ENCODE results near the gene SPEN.

The SPEN gene

DNA sequence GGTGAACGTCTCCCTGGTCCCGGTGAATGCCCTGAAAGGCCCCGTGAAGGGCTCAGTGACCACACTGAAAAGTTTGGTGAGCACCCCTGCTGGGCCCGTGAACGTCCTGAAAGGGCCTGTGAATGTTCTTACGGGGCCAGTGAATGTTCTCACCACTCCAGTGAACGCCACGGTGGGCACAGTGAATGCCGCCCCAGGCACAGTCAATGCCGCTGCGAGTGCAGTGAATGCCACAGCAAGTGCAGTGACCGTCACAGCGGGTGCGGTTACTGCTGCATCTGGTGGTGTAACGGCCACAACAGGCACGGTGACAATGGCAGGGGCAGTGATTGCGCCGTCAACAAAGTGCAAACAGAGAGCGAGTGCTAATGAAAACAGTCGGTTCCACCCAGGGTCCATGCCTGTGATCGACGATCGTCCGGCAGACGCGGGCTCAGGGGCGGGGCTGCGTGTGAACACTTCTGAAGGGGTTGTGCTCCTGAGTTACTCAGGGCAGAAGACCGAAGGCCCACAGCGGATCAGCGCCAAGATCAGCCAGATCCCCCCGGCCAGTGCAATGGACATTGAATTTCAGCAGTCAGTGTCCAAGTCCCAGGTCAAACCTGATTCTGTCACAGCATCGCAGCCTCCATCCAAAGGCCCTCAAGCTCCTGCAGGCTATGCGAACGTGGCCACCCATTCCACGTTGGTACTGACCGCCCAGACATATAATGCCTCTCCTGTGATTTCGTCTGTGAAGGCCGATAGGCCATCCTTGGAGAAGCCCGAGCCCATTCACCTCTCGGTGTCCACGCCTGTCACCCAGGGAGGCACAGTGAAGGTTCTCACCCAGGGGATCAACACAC is 86.9 kb downstream of the SPEN start:
- DNase-seq (ENCODE audit: insufficient read length) (no peak), FAIRE-seq (no peak)
- TF ChIP-seq POLR2AphosphoS5 (IDR thresholded peaks at IDR 0.05; ENCODE audit: low read depth, low read length) (no peak), POLR2A (IDR thresholded peaks at IDR 0.05; ENCODE audit: low read depth, low read length) (no peak), TAF1 (IDR thresholded peaks at IDR 0.05; ENCODE audit: borderline replicate concordance, low read depth, low read length) (no peak)

DNA sequence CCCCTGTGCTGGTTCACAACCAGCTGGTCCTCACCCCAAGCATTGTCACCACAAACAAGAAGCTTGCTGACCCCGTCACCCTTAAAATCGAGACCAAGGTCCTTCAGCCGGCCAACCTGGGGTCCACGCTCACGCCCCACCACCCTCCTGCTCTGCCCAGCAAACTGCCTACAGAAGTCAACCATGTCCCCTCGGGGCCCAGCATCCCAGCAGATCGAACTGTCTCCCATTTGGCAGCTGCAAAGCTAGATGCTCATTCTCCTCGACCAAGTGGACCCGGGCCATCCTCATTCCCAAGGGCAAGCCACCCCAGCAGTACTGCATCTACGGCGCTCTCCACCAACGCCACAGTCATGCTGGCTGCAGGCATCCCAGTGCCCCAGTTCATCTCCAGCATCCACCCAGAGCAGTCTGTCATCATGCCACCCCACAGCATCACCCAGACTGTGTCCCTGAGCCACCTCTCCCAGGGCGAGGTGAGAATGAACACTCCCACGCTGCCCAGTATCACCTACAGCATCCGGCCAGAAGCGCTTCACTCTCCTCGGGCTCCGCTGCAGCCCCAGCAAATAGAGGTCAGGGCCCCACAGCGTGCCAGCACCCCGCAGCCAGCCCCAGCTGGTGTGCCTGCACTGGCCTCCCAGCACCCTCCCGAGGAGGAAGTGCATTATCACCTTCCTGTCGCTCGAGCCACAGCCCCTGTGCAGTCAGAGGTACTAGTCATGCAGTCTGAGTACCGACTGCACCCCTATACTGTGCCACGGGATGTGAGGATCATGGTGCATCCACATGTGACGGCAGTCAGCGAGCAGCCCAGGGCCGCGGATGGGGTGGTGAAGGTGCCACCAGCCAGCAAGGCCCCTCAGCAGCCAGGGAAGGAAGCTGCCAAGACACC is 87.8 kb downstream of the SPEN start:
- no peak for DNase-seq (ENCODE audit: insufficient read length)
- FAIRE-seq = no peak
- TF ChIP-seq POLR2AphosphoS5 (IDR thresholded peaks at IDR 0.05; ENCODE audit: low read depth, low read length) (no peak), TAF1 (IDR thresholded peaks at IDR 0.05; ENCODE audit: borderline replicate concordance, low read depth, low read length) (no peak), POLR2A (IDR thresholded peaks at IDR 0.05; ENCODE audit: low read depth, low read length) (no peak)

DNA sequence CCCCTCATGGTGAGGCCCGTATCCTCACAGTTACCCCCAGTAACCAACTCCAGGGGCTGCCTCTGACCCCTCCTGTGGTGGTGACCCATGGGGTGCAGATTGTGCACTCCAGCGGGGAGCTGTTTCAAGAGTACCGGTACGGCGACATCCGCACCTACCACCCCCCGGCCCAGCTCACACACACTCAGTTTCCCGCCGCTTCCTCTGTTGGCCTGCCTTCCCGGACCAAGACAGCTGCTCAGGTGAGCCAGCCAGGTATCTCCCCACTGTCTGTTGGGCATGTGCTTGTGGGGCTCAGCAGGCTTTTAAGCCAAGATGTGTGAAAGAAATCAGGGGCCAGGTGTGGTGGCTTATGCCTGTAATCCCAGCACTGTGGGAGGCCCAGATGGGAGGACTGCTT is 88.5 kb downstream of the SPEN start:
- FAIRE-seq (no peak), DNase-seq (ENCODE audit: insufficient read length) (no peak)
- TF ChIP-seq TAF1 (IDR thresholded peaks at IDR 0.05; ENCODE audit: borderline replicate concordance, low read depth, low read length) (no peak), POLR2AphosphoS5 (IDR thresholded peaks at IDR 0.05; ENCODE audit: low read depth, low read length) (no peak), POLR2A (IDR thresholded peaks at IDR 0.05; ENCODE audit: low read depth, low read length) (no peak)

DNA sequence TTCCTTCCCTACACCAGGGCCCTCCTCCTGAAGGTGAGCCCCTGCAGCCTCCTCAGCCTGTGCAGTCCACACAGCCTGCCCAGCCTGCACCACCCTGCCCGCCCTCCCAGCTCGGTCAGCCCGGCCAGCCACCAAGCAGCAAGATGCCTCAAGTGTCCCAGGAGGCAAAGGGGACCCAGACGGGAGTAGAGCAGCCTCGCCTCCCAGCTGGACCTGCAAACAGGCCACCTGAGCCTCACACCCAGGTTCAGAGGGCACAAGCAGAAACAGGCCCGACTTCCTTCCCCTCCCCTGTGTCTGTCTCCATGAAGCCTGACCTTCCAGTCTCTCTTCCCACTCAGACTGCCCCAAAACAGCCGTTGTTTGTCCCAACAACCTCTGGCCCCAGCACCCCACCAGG is 89.6 kb downstream of the SPEN start:
- FAIRE-seq = no peak
- DNase-seq (ENCODE audit: insufficient read length) = no peak
- TF ChIP-seq POLR2AphosphoS5 (IDR thresholded peaks at IDR 0.05; ENCODE audit: low read depth, low read length) = no peak
- no peak for TF ChIP-seq TAF1 (IDR thresholded peaks at IDR 0.05; ENCODE audit: borderline replicate concordance, low read depth, low read length)
- TF ChIP-seq POLR2A (IDR thresholded peaks at IDR 0.05; ENCODE audit: low read depth, low read length) = no peak

DNA sequence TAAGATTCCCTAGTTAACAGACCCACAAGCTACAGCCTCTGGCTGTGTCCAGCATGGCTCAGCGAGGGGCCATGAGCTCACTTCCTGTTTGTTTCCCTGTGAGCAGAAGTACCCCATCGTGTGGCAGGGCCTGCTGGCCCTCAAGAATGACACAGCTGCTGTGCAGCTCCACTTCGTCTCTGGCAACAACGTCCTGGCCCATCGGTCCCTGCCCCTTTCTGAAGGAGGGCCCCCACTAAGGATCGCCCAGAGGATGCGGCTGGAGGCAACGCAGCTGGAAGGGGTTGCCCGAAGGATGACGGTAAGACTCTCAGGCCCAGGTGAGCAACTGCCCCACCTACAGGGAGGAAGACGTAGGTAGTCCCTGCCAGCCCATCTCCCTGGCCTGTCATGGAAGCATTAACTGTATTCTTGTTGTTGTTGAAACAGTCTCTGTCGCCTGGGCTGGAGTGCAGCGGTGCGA is 90.2 kb downstream of the SPEN start:
- FAIRE-seq (no peak), DNase-seq (ENCODE audit: insufficient read length) (no peak)
- peak; percentile 20; the same call in 1 of the 2 replicates for TF ChIP-seq POLR2AphosphoS5 (IDR thresholded peaks at IDR 0.05; ENCODE audit: low read depth, low read length)
- no peak for TF ChIP-seq TAF1 (IDR thresholded peaks at IDR 0.05; ENCODE audit: borderline replicate concordance, low read depth, low read length)

DNA sequence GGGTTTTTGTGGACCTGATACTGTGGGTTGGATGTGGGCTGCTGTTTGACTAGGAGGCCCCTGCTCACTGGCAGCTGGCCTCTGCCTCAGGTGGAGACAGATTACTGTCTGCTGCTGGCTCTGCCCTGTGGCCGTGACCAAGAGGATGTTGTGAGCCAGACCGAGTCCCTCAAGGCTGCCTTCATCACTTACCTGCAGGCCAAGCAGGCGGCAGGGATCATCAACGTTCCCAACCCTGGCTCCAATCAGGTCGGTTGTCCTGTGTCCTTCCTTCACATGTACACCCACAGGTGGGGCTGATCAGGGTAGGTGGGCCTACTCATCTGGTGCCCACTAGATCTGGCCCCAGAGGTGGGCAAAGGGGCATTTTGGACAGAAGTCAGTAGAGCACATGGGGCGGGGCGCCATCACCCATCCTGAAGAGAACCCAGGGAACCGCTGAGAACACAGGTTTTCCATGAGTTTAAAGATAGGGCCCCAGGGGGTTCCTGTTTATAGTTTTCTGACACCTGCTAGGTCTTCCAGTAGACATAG is 91.2 kb downstream of the SPEN start:
- FAIRE-seq (no peak), DNase-seq (ENCODE audit: insufficient read length) (no peak)
- no peak for TF ChIP-seq POLR2AphosphoS5 (IDR thresholded peaks at IDR 0.05; ENCODE audit: low read depth, low read length)
- TF ChIP-seq POLR2A (IDR thresholded peaks at IDR 0.05; ENCODE audit: low read depth, low read length) = no peak
- TF ChIP-seq TAF1 (IDR thresholded peaks at IDR 0.05; ENCODE audit: borderline replicate concordance, low read depth, low read length) = no peak

DNA sequence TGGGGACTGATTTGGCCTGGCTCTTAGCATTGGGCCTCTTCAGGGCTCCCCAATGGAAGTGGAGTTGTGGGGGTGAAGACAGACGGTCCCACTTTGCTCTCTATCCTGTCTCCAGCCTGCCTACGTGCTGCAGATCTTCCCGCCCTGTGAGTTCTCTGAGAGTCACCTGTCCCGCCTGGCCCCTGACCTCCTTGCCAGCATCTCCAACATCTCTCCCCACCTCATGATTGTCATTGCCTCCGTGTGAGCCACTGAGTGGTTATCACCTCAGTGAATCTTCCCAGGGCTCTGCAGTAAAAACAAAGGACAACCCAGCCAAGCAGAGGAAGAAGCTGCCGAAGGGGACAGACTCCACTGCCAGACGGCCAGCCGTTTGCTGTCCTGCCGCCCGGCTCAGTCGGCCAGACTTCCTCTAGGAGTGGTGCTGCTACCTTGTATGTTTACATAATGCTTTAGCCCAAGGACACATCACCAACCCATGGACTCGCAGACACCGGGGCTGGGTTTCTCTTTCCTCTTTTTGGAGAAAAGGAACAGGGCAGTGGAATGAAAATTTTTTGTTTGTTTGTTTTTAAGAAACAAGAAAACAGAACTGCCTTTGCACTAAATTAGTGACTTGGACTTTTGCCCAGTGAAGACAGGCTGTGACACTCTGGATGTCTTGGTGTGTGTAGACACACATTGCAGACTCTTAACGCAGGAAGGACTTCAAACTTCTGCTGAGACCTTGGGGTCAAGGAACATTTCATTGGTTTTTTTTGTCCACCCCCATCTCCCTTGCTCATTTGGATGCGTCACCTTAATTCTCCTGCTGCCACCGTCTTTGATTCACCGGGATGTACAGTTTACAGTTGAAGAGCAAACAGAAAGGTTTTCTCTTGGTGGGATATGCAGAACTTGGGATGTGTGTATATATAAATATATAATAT is 91.9 kb downstream of the SPEN start:
- FAIRE-seq = no peak

DNA sequence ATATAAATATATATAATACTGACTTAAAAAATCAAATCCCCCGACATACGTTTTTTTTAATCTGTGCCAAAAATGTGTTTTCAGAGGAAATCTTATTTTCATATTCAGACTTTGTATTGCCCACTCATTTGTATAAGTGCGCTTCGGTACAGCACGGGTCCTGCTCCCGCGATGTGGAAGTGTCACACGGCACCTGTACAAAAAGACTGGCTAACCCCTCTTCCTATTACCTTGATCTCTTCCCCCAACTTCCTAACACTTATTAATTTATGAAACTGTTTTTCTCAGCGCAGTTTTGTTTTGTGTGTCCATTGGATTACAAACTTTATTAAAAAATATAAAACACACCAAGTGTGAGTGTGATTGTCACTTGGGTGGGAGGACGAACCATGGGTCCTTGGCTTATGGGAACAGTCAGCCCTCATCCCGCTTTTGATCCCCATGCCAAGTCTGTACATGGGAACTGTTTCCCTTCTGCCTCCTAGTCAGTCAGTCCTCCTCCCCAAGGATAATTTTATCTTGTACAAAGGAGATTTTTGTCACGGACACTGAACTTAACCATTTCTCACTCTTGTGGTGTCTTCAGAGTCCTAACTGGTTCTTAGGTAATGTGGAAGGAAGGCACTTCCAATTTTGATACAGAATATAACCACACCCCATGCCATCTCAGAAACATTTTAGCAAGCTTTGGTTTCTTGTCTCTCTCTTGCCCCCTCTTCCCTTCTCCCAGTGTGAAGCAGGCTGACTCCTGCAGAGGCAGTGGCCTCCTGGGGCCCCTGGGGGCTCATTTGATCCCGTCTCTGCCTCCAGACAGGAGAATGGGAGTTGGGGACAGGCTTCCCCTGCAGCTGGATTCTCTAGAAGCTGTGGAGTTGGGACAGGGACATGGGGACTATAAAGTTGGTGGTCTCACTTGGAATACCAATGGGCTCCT is 92.9 kb downstream of the SPEN start:
- no peak for FAIRE-seq
- DNase-seq (ENCODE audit: insufficient read length) = no peak
- TF ChIP-seq POLR2AphosphoS5 (IDR thresholded peaks at IDR 0.05; ENCODE audit: low read depth, low read length) = no peak
- no peak for TF ChIP-seq POLR2A (IDR thresholded peaks at IDR 0.05; ENCODE audit: low read depth, low read length)
- TF ChIP-seq TAF1 (IDR thresholded peaks at IDR 0.05; ENCODE audit: borderline replicate concordance, low read depth, low read length) = no peak

More for the DNA sequence above, 91.9 kb downstream of the SPEN start:
- DNase-seq (ENCODE audit: insufficient read length) = no peak
- TF ChIP-seq POLR2A (IDR thresholded peaks at IDR 0.05; ENCODE audit: low read depth, low read length) (no peak), POLR2AphosphoS5 (IDR thresholded peaks at IDR 0.05; ENCODE audit: low read depth, low read length) (peak; percentile 49; the same call in 1 of the 2 replicates)

DNA sequence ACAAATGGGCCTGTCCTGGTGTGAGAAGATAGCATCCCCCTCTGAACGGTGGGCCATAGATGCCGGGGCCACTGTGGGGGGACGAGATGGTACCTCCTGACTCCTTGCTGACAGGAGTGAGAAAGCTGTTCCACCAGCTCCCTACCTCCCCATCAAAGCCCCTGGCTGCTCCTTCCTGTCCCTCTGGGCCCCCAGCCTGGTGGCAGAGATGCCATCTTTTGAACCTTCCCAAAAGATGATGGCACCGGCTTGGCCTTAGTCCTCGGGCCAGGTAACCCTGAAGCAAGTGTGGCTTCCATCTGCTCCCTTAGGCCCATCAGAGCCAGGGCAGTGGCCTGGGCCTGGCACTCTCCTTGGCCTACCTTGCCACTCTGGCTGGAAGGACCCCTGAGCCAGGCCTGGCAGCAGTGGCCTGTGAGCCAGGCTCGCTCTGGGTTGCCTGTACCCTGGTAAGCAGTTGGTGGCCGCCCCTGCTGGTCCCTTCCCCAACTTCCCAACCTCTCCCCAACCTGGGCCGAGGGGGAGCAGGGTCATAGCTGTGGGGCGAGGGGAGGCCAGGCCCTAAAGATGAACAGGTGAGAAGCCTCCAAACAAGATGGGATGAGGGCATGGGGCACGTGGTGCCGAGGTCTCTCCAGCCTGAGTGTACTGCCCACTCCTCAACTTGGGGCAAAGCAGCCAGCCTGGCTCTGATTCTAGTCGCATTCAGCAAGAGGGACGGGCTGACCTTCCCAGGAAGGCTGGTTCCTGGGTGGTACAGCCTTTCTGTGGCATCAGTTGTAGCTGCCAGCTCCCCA is 93.7 kb downstream of the SPEN start:
- FAIRE-seq (no peak), DNase-seq (ENCODE audit: insufficient read length) (no peak)
- TF ChIP-seq POLR2AphosphoS5 (IDR thresholded peaks at IDR 0.05; ENCODE audit: low read depth, low read length) (no peak), POLR2A (IDR thresholded peaks at IDR 0.05; ENCODE audit: low read depth, low read length) (no peak; the same call in 1 of the 2 replicates), TAF1 (IDR thresholded peaks at IDR 0.05; ENCODE audit: borderline replicate concordance, low read depth, low read length) (no peak)
